Measurements from ENCODE around the gene MAT1A. TPM values are rescaled to one million over a fixed set of nuclear protein-coding genes. Genes with fewer than 3 reads are reported as not detected.

The MAT1A gene
- total and polyA plus RNA-seq, 2 experiments from 2014 or later = 0.97 to 8.0 TPM

DNA sequence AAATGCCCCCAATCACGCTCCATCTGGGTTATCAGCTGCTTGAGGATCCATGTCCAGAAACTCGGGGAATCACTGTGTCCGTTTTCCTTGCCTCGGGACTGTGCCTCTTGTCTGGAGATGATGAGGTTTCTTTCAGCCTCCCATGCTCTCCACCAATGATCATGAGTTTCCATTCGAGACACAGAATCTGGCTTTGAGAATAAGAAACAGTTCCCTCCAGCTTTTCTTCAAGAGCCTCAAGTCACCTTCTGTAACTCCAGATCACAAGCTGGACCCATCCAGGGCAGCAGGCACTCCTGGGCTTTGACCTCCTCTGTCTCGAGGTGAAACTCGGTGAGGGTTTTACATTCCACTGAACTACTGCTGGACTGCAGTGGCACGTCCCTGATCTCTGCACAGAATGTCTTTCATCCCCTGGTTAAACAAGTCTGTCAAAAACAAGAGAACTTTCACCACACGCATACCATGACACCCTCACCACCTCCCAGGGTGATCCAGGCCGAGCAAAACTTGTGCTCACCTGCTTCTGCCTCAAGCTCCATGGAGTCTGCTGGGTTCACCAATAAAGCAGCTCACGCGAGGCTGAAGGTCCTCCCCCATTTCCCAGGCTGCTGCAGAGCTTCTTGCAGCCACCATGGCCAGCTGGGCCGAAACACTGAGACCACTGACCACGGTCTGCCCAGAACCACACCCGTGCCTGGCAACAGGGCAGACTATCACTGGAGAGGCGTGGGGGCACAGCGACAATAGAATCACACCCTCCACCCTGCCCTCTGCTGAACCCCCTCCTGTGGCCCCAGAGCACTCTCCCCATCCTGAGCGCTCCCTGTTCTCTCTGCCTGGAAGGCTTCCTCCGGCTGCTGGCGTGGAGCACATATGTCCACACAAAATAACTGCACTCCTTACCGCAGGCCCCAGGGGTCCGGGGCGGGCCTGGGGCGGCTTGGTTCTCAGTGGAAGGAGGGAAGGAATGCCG is 25.1 kb downstream of the MAT1A start:
- Histone ChIP-seq H3K79me2 (replicated peaks; ENCODE audit: insufficient read depth) (no peaks in the 10 kb centered on the region), H2AFZ (0 out of 2 replicates have a peak overlapping the region, but pooled peaks have one; percentile 32), H3K27ac (ENCODE audit: low read depth) (no peak overlapping the region), H3K4me1 (ENCODE audit: insufficient read depth) (peaks cover 18% of the 10 kb centered on the region), H3K9me2 (ENCODE audit: insufficient read depth) (0 out of 2 replicates have a peak, but pooled peaks cover 4% of the 10 kb centered on the region), H3K36me3 (ENCODE audit: insufficient read depth) (no peaks in the 10 kb centered on the region), H3K27me3 (ENCODE audit: insufficient read depth) (no peaks in the 10 kb centered on the region), H4K20me1 (replicated peaks; ENCODE audit: insufficient read depth) (no peaks in the 10 kb centered on the region), H3F3A (replicated peaks; ENCODE audit: low read depth) (no peaks in the 10 kb centered on the region), H3K4me2 (no peak overlapping the region), H3K4me3 (no peak overlapping the region)
- H3K36me3 Mint-ChIP-seq (ENCODE audit: low read depth) = peaks cover 5% of the 10 kb centered on the region
- DNase-seq (ENCODE audit: low spot score) = no peak
- peaks cover 4% of the 10 kb centered on the region for H3K27me3 Mint-ChIP-seq (ENCODE audit: insufficient read depth, low read depth, poor library complexity)
- TF ChIP-seq NANOG (IDR thresholded peaks at IDR 0.05; ENCODE audit: borderline replicate concordance) (no peak), CREB1 (CRISPR knock-in tag; IDR thresholded peaks at IDR 0.05; ENCODE audit: low read depth) (no peak), POLR2AphosphoS5 (IDR thresholded peaks at IDR 0.05; ENCODE audit: low read depth) (no peak), EZH2 (IDR thresholded peaks at IDR 0.05; ENCODE audit: low read depth, unreplicated experiment) (no peak)
- TF ChIP-seq, protein P1, sequence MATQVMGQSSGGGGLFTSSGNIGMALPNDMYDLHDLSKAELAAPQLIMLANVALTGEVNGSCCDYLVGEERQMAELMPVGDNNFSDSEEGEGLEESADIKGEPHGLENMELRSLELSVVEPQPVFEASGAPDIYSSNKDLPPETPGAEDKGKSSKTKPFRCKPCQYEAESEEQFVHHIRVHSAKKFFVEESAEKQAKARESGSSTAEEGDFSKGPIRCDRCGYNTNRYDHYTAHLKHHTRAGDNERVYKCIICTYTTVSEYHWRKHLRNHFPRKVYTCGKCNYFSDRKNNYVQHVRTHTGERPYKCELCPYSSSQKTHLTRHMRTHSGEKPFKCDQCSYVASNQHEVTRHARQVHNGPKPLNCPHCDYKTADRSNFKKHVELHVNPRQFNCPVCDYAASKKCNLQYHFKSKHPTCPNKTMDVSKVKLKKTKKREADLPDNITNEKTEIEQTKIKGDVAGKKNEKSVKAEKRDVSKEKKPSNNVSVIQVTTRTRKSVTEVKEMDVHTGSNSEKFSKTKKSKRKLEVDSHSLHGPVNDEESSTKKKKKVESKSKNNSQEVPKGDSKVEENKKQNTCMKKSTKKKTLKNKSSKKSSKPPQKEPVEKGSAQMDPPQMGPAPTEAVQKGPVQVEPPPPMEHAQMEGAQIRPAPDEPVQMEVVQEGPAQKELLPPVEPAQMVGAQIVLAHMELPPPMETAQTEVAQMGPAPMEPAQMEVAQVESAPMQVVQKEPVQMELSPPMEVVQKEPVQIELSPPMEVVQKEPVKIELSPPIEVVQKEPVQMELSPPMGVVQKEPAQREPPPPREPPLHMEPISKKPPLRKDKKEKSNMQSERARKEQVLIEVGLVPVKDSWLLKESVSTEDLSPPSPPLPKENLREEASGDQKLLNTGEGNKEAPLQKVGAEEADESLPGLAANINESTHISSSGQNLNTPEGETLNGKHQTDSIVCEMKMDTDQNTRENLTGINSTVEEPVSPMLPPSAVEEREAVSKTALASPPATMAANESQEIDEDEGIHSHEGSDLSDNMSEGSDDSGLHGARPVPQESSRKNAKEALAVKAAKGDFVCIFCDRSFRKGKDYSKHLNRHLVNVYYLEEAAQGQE (IDR thresholded peaks at IDR 0.05; ENCODE audit: unreplicated experiment) = no peak
- TF ChIP-seq, protein P2, sequence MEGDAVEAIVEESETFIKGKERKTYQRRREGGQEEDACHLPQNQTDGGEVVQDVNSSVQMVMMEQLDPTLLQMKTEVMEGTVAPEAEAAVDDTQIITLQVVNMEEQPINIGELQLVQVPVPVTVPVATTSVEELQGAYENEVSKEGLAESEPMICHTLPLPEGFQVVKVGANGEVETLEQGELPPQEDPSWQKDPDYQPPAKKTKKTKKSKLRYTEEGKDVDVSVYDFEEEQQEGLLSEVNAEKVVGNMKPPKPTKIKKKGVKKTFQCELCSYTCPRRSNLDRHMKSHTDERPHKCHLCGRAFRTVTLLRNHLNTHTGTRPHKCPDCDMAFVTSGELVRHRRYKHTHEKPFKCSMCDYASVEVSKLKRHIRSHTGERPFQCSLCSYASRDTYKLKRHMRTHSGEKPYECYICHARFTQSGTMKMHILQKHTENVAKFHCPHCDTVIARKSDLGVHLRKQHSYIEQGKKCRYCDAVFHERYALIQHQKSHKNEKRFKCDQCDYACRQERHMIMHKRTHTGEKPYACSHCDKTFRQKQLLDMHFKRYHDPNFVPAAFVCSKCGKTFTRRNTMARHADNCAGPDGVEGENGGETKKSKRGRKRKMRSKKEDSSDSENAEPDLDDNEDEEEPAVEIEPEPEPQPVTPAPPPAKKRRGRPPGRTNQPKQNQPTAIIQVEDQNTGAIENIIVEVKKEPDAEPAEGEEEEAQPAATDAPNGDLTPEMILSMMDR (conservative IDR thresholded peaks at IDR 0.05; ENCODE audit: low read depth in 2 of 2) = no peak
- peaks cover 20% of the 10 kb centered on the region; the same call in 2 of the 3 replicates for H3K9me3 Mint-ChIP-seq
- H3K4me1 Mint-ChIP-seq = peaks cover 11% of the 10 kb centered on the region
- H3K27ac Mint-ChIP-seq = no peak overlapping the region
- ATAC-seq = no peak
- H3K4me3 Mint-ChIP-seq = no peak overlapping the region

DNA sequence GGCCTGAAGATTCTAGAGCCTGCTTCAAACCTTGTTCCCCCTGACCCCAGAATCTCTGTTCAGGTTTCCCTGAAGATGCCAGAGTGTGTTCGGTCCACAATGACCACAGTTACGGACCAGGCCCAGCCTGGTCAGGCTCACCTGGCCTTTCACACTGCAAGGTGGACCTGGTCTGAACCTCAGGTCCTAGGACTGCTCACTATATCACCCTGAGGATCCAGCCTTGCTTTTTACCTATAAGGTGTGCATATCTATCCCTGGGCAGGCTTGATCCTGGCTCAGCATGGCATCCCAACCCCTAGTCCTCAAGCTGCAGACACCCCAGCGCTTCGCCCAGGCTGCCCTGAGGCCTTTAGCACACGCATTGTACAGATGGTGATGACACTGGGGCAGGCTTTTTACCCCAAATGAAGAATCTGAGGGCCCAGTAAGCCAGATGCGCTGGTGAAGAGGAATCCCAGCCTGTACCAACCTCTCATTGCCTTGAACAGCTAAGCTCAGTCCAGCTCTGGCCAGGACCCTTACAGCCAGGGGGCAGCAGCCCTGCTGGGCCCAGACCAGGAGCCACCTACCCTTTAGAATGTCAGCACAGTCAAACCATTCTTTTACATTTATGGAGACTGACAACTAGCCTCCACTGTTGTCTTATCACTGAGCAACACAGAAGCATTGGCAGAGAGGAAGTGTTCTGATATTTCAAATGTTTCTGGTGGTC is 28.0 kb downstream of the MAT1A start:
- Histone ChIP-seq H3K27ac (ENCODE audit: low read depth) (no peak overlapping the region), H3K79me2 (replicated peaks; ENCODE audit: insufficient read depth) (no peaks in the 10 kb centered on the region), H3K4me3 (no peak overlapping the region), H3F3A (replicated peaks; ENCODE audit: low read depth) (no peaks in the 10 kb centered on the region), H3K36me3 (ENCODE audit: insufficient read depth) (no peaks in the 10 kb centered on the region), H3K4me2 (no peak overlapping the region), H3K27me3 (ENCODE audit: insufficient read depth) (no peaks in the 10 kb centered on the region), H3K4me1 (ENCODE audit: insufficient read depth) (peaks cover 18% of the 10 kb centered on the region), H3K9me2 (ENCODE audit: insufficient read depth) (no peaks in the 10 kb centered on the region), H4K20me1 (replicated peaks; ENCODE audit: insufficient read depth) (no peaks in the 10 kb centered on the region), H2AFZ (no peak overlapping the region)
- DNase-seq (ENCODE audit: low spot score) (no peak), ATAC-seq (no peak)
- Mint-ChIP-seq H3K27ac (no peak overlapping the region), H3K9me3 (peaks cover 13% of the 10 kb centered on the region; the same call in 2 of the 3 replicates), H3K27me3 (ENCODE audit: insufficient read depth, low read depth, poor library complexity) (peaks cover 5% of the 10 kb centered on the region), H3K4me3 (no peak overlapping the region), H3K4me1 (peaks cover 10% of the 10 kb centered on the region), H3K36me3 (ENCODE audit: low read depth) (peaks cover 5% of the 10 kb centered on the region)
- TF ChIP-seq, protein P2 (conservative IDR thresholded peaks at IDR 0.05; ENCODE audit: low read depth in 2 of 2) = peak; percentile 9 to 37; a peak in 2 of 4 replicates
- no peak for TF ChIP-seq CREB1 (CRISPR knock-in tag; IDR thresholded peaks at IDR 0.05; ENCODE audit: low read depth)
